GM19452 (cell line): ENCODE data around the gene LRRC72.
"Not testable (repeated sequence)": the region's sequence is repeated elsewhere in the genome, so short reads cannot be mapped to it uniquely, and the experiment has no call there.

Experiments
- ATAC-seq: cut with Tn5 transposase; IDR thresholded peaks from one replicate; pipeline ENCODE4 v1.9.1; 2021; ENCODE audit not compliant: unreplicated experiment

Gene LRRC72

GRCh38 chr7:16571941-16572340 lies 45.3 kb downstream of the LRRC72 start:
- ATAC-seq: no peak

GRCh38 chr7:16579216-16579615 lies 52.6 kb downstream of the LRRC72 start:
- no peak for ATAC-seq

- no peak for ATAC-seq
Observed at GRCh38 chr7:16581286-16581685, 54.7 kb downstream of the LRRC72 start.

GRCh38 chr7:16583834-16584233 lies 57.2 kb downstream of the LRRC72 start:
- no peak for ATAC-seq

GRCh38 chr7:16585540-16585939 lies 58.9 kb downstream of the LRRC72 start:
- no peak for ATAC-seq

- ATAC-seq: no peak
Observed at GRCh38 chr7:16586081-16586874, 59.7 kb downstream of the LRRC72 start.

GRCh38 chr7:16587129-16587528 lies 60.5 kb downstream of the LRRC72 start:
- ATAC-seq: no peak

- no peak for ATAC-seq
Observed at GRCh38 chr7:16587790-16588189, 61.2 kb downstream of the LRRC72 start.

- no peak for ATAC-seq
Observed at GRCh38 chr7:16589881-16590280, 63.3 kb downstream of the LRRC72 start.

GRCh38 chr7:16590424-16590823 lies 63.8 kb downstream of the LRRC72 start:
- ATAC-seq: no peak

GRCh38 chr7:16592395-16592794 lies 65.8 kb downstream of the LRRC72 start:
- ATAC-seq: no peak

- no peak for ATAC-seq
Observed at GRCh38 chr7:16594061-16594460, 67.4 kb downstream of the LRRC72 start.

GRCh38 chr7:16594676-16595075 lies 68.1 kb downstream of the LRRC72 start:
- ATAC-seq: no peak

- not testable (repeated sequence) for ATAC-seq
Observed at GRCh38 chr7:16595596-16595995, 69.0 kb downstream of the LRRC72 start.

GRCh38 chr7:16598015-16598414 lies 71.4 kb downstream of the LRRC72 start:
- ATAC-seq: no peak

GRCh38 chr7:16599860-16600259 lies 73.2 kb downstream of the LRRC72 start:
- no peak for ATAC-seq

GRCh38 chr7:16603633-16604032 lies 77.0 kb downstream of the LRRC72 start:
- no peak for ATAC-seq

- no peak for ATAC-seq
Observed at GRCh38 chr7:16604054-16604453, 77.4 kb downstream of the LRRC72 start.

- no peak for ATAC-seq
Observed at GRCh38 chr7:16606704-16607103, 80.1 kb downstream of the LRRC72 start.

- ATAC-seq: peak; percentile 78
Observed at GRCh38 chr7:16609842-16610450, 83.3 kb downstream of the LRRC72 start.

GRCh38 chr7:16611711-16612110 lies 85.1 kb downstream of the LRRC72 start:
- ATAC-seq: no peak

- no peak for ATAC-seq
Observed at GRCh38 chr7:16615228-16615627, 88.6 kb downstream of the LRRC72 start.

- no peak for ATAC-seq
Observed at GRCh38 chr7:16616122-16616521, 89.5 kb downstream of the LRRC72 start.
